Stimulated activated naive CD4-positive, alpha-beta T cell treated with Interleukin-2 at 50 U/mL for 16 hours (primary cell): ENCODE measurements around the gene SLMAP.

Experiments used
- DNase-seq: peaks from one replicate; lab custom pipeline; 2025; lab: John Stamatoyannopoulos, UW

SLMAP gene

GRCh38 chr3:57890874-57891273, 134.8 kb downstream of the SLMAP start:
- no peak for DNase-seq

GRCh38 chr3:57892423-57892822, 136.3 kb downstream of the SLMAP start:
- no peak for DNase-seq

GRCh38 chr3:57893156-57893555, 137.0 kb downstream of the SLMAP start:
- DNase-seq: no peak

- DNase-seq: no peak
Measured at GRCh38 chr3:57893668-57894067, 137.6 kb downstream of the SLMAP start.

- DNase-seq: no peak
Measured at GRCh38 chr3:57896031-57896430, 139.9 kb downstream of the SLMAP start.

GRCh38 chr3:57896691-57897090, 140.6 kb downstream of the SLMAP start:
- no peak for DNase-seq

- DNase-seq: no peak
Measured at GRCh38 chr3:57900786-57901185, 144.7 kb downstream of the SLMAP start.

GRCh38 chr3:57903124-57903890, 147.2 kb downstream of the SLMAP start:
- no peak for DNase-seq

GRCh38 chr3:57910990-57911389, 154.9 kb downstream of the SLMAP start:
- DNase-seq: no peak

- DNase-seq: no peak
Measured at GRCh38 chr3:57911593-57911992, 155.5 kb downstream of the SLMAP start.

- no peak for DNase-seq
Measured at GRCh38 chr3:57917601-57918000, 161.5 kb downstream of the SLMAP start.

- DNase-seq: no peak
Measured at GRCh38 chr3:57918123-57918837, 162.2 kb downstream of the SLMAP start.

- DNase-seq: no peak
Measured at GRCh38 chr3:57919987-57920386, 163.9 kb downstream of the SLMAP start.

GRCh38 chr3:57923101-57923500, 167.0 kb downstream of the SLMAP start:
- DNase-seq: no peak

- no peak for DNase-seq
Measured at GRCh38 chr3:57923752-57924151, 167.6 kb downstream of the SLMAP start.

GRCh38 chr3:57927166-57927565, 171.1 kb downstream of the SLMAP start:
- no peak for DNase-seq

GRCh38 chr3:57927916-57928315, 171.8 kb downstream of the SLMAP start:
- DNase-seq: no peak

- no peak for DNase-seq
Measured at GRCh38 chr3:57928511-57928910, 172.4 kb downstream of the SLMAP start.

GRCh38 chr3:57929988-57930387, 173.9 kb downstream of the SLMAP start:
- DNase-seq: no peak

GRCh38 chr3:57933602-57934001, 177.5 kb downstream of the SLMAP start:
- no peak for DNase-seq

GRCh38 chr3:57934373-57934772, 178.3 kb downstream of the SLMAP start:
- DNase-seq: no peak

GRCh38 chr3:57935539-57935938, 179.4 kb downstream of the SLMAP start:
- DNase-seq: no peak

- no peak for DNase-seq
Measured at GRCh38 chr3:57937092-57937491, 181.0 kb downstream of the SLMAP start.

- no peak for DNase-seq
Measured at GRCh38 chr3:57939775-57940174, 183.7 kb downstream of the SLMAP start.
